Progenitor cell of endocrine pancreas (in vitro differentiated cells): ENCODE data around the gene COX10. TPM values are rescaled to one million over a fixed set of nuclear protein-coding genes. Genes with fewer than 3 reads are reported as not detected.

Source experiments
- DNase-seq: peaks from one replicate; pipeline ENCODE4 v3.0.0; 2021; ENCODE audit warnings: low spot score; ENCODE audit not compliant: unreplicated experiment
- H3K27ac Mint-ChIP-seq: 2 replicates; pipeline ENCODE4 v1.8.0; 2021; ENCODE audit warnings: mild to moderate bottlenecking, moderate library complexity, mixed read lengths
- H3K27me3 Mint-ChIP-seq: 2 replicates; pipeline ENCODE4 v1.8.0; 2021; ENCODE audit warnings: mixed read lengths
- H3K36me3 Mint-ChIP-seq: 2 replicates; pipeline ENCODE4 v1.8.0; 2022; ENCODE audit warnings: mixed read lengths; ENCODE audit not compliant: insufficient read depth
- H3K4me1 Mint-ChIP-seq: 2 replicates; pipeline ENCODE4 v1.8.0; 2021; ENCODE audit warnings: low read depth, mixed read lengths
- H3K4me3 Mint-ChIP-seq: 2 replicates; pipeline ENCODE4 v1.8.0; 2021; ENCODE audit warnings: low read depth, mild to moderate bottlenecking, moderate library complexity, mixed read lengths
- H3K9me3 Mint-ChIP-seq: 2 replicates; pipeline ENCODE4 v1.8.0; 2021; ENCODE audit warnings: low read depth, mixed read lengths
- total RNA-seq: library from RNA; stranded (reverse); gene quantifications from 2 replicates; pipeline ENCODE4 v1.2.1, GENCODE V29; 2021
- TF ChIP-seq, protein P1 (sequence below): fragments of 200-600 bp; sonication (generic); IDR thresholded peaks from one replicate; pipeline ENCODE4 v1.5.0; 2021; ENCODE audit warnings: antibody characterized with exemption, mild to moderate bottlenecking; ENCODE audit not compliant: unreplicated experiment

COX10 gene
- total RNA-seq, 1 donor from 2014 or later = 24.0 TPM

DNA sequence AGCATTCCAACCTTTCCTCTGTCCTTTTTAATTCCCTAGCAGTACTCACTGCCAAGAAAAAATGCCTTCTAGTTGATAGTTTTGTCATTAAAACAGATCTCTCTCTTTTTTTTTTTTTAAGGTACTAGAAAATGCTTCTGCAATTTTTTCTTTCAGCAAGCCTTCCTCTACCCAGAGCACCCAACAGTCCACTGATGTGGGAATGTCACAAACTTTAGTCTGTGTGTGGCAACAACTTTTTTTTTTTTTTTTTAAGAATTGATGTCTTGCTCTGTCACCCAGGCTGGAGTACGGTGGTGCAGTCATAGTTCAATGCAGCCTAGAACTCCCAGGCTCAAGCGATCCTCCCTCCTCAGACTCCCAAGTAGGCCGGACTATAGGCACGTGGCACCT is 132.7 kb downstream of the COX10 start:
- TF ChIP-seq, protein P1, sequence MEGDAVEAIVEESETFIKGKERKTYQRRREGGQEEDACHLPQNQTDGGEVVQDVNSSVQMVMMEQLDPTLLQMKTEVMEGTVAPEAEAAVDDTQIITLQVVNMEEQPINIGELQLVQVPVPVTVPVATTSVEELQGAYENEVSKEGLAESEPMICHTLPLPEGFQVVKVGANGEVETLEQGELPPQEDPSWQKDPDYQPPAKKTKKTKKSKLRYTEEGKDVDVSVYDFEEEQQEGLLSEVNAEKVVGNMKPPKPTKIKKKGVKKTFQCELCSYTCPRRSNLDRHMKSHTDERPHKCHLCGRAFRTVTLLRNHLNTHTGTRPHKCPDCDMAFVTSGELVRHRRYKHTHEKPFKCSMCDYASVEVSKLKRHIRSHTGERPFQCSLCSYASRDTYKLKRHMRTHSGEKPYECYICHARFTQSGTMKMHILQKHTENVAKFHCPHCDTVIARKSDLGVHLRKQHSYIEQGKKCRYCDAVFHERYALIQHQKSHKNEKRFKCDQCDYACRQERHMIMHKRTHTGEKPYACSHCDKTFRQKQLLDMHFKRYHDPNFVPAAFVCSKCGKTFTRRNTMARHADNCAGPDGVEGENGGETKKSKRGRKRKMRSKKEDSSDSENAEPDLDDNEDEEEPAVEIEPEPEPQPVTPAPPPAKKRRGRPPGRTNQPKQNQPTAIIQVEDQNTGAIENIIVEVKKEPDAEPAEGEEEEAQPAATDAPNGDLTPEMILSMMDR = no peak
- no peaks in the 10 kb centered on the region for H3K9me3 Mint-ChIP-seq
- H3K36me3 Mint-ChIP-seq = peaks cover 2% of the 10 kb centered on the region
- H3K27me3 Mint-ChIP-seq = no peaks in the 10 kb centered on the region
- H3K4me3 Mint-ChIP-seq = no peak overlapping the region
- peaks cover 50% of the 10 kb centered on the region for H3K4me1 Mint-ChIP-seq
- H3K27ac Mint-ChIP-seq = no peak overlapping the region
- no peak for DNase-seq

DNA sequence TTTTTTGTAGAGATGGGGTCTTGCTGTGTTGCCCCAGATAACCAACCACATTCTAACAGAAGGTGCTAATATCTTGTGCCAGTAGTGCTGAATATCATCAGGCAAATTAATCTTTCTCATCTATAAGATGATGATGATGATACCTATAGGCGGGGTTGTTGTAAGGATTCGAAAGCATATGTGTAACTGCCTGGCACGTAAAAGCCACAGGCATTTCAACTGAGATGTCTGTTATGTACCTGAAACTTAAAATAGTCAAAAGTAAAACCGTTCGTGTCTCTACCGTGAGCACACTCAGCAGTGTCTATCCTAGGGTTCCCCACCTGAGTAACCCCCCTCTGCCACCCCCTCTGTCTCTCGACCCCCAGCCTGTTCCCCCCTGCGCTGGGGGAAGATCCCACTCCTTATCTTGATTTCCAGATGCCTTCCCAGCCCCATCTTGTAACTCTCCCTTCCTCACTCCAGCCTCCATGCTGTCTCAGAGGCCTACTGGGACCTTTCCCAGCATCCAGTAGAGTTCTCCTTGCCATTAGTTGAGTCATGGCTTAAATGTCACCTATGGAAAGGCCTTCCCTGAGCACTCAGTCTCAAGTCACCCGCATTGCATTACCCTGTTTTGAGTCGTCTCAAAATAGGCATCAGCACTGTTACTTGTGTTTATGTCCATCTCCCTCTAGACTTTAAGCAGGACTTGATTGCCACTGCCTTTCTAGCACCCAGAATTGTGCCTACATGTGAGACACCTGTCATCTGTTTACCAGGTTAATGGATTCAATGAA is 133.3 kb downstream of the COX10 start:
- TF ChIP-seq, protein P1 = no peak
- Mint-ChIP-seq H3K4me3 (no peak overlapping the region), H3K4me1 (peaks cover 44% of the 10 kb centered on the region), H3K27ac (no peak overlapping the region), H3K27me3 (no peaks in the 10 kb centered on the region), H3K36me3 (peaks cover 6% of the 10 kb centered on the region), H3K9me3 (no peaks in the 10 kb centered on the region)
- DNase-seq = no peak

DNA sequence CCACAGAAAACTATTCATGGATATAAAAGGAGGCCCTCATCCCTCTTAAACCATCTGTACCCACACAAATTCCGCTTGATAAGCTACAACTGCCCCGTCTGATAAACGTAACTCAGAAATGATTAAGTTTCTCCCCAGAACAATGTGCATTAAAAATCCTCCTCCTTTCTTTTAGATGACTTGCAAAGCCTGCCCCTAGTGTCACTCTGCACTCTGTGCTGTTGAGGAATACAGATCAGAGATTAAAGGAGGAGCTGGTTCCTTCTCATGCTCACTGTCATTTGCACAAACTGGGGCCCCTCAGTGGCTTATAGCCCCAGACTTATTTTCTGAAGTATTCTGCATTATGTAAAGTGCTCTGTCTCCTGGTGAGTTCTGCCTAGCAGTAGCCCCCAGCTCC is 134.1 kb downstream of the COX10 start:
- Mint-ChIP-seq H3K4me1 (peaks cover 40% of the 10 kb centered on the region), H3K27ac (no peak overlapping the region), H3K27me3 (no peaks in the 10 kb centered on the region), H3K9me3 (no peaks in the 10 kb centered on the region), H3K36me3 (peaks cover 10% of the 10 kb centered on the region), H3K4me3 (no peak overlapping the region)
- DNase-seq = no peak
- TF ChIP-seq, protein P1 = peak; percentile 35

DNA sequence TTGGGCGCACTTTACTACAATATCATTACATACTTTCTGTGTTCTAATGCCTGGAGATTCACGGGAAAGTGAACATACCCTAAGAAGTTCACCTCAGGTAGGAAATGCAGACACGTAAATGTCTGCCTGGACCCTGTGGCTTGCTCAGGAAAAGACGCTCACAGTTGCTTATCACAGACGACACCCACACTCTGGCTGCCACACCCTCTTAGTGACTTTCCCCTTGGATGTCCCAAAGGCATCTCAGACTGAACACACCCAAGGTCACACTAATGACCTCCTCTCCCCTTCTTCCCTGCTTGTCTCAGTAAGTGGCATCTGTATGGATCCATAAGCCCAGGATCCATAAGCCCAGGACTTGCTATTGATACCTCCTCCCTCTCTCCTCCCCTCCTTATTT is 134.8 kb downstream of the COX10 start:
- H3K27ac Mint-ChIP-seq = no peak overlapping the region
- H3K9me3 Mint-ChIP-seq = no peaks in the 10 kb centered on the region
- TF ChIP-seq, protein P1 = no peak
- peaks cover 34% of the 10 kb centered on the region for H3K4me1 Mint-ChIP-seq
- H3K36me3 Mint-ChIP-seq = peaks cover 12% of the 10 kb centered on the region
- no peak overlapping the region for H3K4me3 Mint-ChIP-seq
- H3K27me3 Mint-ChIP-seq = no peaks in the 10 kb centered on the region
- no peak for DNase-seq

DNA sequence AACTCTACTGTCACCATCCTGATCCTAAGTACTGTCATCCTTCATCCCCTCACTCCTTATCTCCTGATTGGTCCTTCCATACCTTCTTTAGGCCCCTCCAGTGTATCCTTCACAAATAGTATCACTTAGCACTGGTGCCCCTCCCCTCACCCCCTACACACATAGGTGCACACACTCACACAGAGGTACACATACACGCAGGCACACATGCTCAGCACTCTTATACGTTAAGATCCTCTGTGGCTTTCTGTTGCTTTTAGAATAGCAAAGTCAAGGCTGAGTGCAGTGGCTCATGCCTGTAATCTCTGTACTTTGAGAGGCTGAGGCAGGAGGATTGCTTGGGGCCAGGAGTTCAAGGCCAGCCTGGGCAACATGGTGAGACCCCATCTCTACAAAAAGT is 135.2 kb downstream of the COX10 start:
- peaks cover 30% of the 10 kb centered on the region for H3K4me1 Mint-ChIP-seq
- H3K27ac Mint-ChIP-seq = no peak overlapping the region
- no peaks in the 10 kb centered on the region for H3K27me3 Mint-ChIP-seq
- no peak overlapping the region for H3K4me3 Mint-ChIP-seq
- H3K36me3 Mint-ChIP-seq = peaks cover 13% of the 10 kb centered on the region
- TF ChIP-seq, protein P1 = no peak
- H3K9me3 Mint-ChIP-seq = no peaks in the 10 kb centered on the region
- DNase-seq = no peak
